Ishikawa (cell line): ENCODE data around the gene SH3GL1.

Source experiments
- CEBPB ChIP-seq: IDR thresholded peaks from 2 replicates; pipeline ENCODE4 v1.6.1; 2012
- EP300 ChIP-seq: IDR thresholded peaks from 2 replicates; pipeline ENCODE4 v1.6.1; 2012; ENCODE audit warnings: borderline replicate concordance
- FOXM1 ChIP-seq: IDR thresholded peaks from 2 replicates; pipeline ENCODE4 v1.6.1; 2012; ENCODE audit warnings: low read depth, borderline replicate concordance
- RAD21 ChIP-seq: IDR thresholded peaks from 2 replicates; pipeline ENCODE4 v1.6.1; 2012; ENCODE audit warnings: low read depth
- TAF1 ChIP-seq: IDR thresholded peaks from 2 replicates; pipeline ENCODE4 v1.6.1; 2012; ENCODE audit warnings: low read depth, mild to moderate bottlenecking
- TCF12 ChIP-seq: IDR thresholded peaks from 2 replicates; pipeline ENCODE4 v1.6.1; 2012; ENCODE audit warnings: low read depth
- YY1 ChIP-seq: IDR thresholded peaks from 2 replicates; pipeline ENCODE4 v1.6.1; 2012; ENCODE audit warnings: low read depth
- ZBTB7A ChIP-seq: IDR thresholded peaks from 2 replicates; pipeline ENCODE4 v1.6.1; 2012; ENCODE audit warnings: low read depth
- TF ChIP-seq, protein P1 (sequence below): IDR thresholded peaks from 2 replicates; pipeline ENCODE4 v1.6.1; 2012
- TF ChIP-seq, protein P2 (sequence below): IDR thresholded peaks from 2 replicates; pipeline ENCODE4 v1.6.1; 2012; ENCODE audit warnings: low read depth, mild to moderate bottlenecking

DNA sequence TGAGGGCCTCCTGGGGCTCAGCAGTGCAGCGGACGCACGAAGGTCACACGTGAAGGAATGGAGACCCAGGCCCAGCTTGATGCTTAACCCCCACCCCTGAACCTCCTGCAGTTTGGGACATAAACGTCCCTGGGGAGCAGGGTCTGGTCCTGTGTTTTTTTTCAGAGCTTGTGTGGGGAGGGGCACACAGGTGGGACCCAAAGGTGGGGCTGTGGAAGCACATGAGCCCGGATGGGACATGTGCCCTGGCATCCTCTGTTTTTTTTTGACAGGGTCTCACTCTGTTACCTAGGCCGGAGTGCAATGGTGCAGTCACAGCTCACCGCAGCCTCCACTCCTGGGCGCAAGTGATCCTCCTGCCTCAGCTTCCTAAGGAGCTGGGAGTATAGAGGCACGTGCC lies 36.8 kb upstream of the SH3GL1 start:
- no peak for TF ChIP-seq EP300
- TF ChIP-seq, protein P1, sequence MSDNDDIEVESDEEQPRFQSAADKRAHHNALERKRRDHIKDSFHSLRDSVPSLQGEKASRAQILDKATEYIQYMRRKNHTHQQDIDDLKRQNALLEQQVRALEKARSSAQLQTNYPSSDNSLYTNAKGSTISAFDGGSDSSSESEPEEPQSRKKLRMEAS: no peak
- TF ChIP-seq ZBTB7A: no peak
- TF ChIP-seq TCF12: no peak
- TF ChIP-seq, protein P2, sequence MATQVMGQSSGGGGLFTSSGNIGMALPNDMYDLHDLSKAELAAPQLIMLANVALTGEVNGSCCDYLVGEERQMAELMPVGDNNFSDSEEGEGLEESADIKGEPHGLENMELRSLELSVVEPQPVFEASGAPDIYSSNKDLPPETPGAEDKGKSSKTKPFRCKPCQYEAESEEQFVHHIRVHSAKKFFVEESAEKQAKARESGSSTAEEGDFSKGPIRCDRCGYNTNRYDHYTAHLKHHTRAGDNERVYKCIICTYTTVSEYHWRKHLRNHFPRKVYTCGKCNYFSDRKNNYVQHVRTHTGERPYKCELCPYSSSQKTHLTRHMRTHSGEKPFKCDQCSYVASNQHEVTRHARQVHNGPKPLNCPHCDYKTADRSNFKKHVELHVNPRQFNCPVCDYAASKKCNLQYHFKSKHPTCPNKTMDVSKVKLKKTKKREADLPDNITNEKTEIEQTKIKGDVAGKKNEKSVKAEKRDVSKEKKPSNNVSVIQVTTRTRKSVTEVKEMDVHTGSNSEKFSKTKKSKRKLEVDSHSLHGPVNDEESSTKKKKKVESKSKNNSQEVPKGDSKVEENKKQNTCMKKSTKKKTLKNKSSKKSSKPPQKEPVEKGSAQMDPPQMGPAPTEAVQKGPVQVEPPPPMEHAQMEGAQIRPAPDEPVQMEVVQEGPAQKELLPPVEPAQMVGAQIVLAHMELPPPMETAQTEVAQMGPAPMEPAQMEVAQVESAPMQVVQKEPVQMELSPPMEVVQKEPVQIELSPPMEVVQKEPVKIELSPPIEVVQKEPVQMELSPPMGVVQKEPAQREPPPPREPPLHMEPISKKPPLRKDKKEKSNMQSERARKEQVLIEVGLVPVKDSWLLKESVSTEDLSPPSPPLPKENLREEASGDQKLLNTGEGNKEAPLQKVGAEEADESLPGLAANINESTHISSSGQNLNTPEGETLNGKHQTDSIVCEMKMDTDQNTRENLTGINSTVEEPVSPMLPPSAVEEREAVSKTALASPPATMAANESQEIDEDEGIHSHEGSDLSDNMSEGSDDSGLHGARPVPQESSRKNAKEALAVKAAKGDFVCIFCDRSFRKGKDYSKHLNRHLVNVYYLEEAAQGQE: no peak
- no peak for TF ChIP-seq RAD21
- TF ChIP-seq CEBPB: no peak
- no peak for TF ChIP-seq YY1
- no peak for TF ChIP-seq FOXM1
- no peak for TF ChIP-seq TAF1
